COLO668 (cell line): ENCODE data around the gene APBA3.
A peak's percentile ranks its signal among the peaks of the same experiment; 100 is the strongest.

Experiments
- DNase-seq: peaks from one replicate; lab custom pipeline; 2025; ENCODE audit not compliant: unreplicated experiment; lab: John Stamatoyannopoulos, UW

The APBA3 gene

DNA sequence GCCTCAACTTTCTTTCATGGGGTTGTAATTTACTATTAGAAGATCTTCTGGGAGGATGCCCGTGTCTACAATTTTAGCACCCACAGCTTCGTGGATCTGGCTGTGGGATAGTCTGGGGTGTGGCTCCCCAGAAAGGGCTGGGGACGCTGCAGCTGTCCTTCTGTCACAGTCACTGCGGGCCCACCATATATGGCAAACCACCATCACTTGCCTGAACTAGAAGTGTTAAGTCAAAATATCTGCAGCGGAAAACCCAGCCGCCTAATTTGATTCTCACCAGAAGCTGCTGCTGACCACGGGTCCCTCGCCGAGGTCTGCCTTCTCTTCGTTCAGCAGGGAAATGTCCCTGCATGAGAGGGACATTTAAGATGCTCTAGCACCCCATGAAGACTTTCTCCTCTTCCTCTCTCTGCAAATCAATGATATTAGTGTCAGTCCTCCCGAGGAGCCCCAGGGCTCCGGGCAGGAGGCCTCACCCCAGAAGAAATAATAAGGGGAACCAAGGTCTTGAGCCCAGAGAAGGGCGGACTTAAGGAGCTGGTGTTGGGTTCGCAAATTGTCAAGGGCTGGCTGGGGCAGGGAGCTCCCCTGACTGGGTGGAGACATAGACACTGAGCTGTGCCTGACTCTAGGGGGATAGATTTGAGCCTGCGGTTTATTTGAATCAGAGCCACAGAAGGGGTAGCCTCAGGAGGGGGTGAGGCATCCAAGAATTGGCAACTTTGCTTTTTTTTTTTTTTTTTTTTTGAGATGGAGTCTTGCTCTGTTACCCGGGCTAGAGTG lies 27.7 kb upstream of the APBA3 start:
- no peak for DNase-seq

DNA sequence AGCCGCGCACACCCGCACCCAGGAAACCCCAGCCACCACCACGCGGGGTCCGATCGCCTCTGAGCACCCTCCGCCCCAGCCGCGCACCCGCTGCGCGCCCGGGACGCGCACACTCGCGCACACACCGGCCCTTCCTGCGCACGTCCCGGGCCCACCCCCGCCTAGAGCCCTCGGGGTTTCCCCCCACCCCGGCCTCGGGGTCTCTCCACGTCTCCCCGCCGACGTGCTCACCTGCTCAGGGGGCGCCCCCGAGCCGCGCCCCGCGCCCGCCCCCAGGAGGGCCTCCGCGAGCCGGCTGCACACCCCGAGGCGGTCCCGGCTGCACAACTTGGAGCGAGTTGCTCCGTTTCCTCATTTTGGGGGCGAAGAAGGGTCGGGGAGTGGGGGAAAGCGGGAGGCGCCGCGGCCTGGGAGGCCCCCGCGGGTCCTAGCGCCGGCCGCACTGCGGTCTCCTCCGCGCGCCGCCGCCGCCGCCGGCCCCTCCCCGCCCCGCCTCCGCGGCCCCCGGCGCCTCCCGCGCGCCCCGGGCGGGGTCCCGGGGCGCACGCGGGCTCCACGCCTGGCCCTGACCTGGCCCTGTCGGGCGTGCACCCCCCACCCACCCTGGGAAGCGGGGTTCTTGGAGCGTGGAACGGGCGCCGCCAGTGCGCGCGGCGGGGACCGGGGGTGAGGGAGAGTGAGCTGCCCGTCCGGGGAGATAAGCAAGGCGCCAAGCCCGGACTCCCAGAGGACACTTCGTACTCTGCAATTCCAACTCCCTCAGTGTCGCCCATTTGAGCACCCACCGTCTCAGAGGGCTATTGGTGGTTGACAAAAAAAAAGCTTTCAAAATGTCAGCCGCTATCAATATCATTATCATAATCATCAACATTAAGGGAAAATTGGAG lies 24.7 kb upstream of the APBA3 start, which contains the start of gene MATK:
Gene MATK, minus strand, starts transcription at position 444 of the 887 bp plus-strand sequence. CDS start 1,246 bp downstream, outside the sequence.
- no peak for DNase-seq

DNA sequence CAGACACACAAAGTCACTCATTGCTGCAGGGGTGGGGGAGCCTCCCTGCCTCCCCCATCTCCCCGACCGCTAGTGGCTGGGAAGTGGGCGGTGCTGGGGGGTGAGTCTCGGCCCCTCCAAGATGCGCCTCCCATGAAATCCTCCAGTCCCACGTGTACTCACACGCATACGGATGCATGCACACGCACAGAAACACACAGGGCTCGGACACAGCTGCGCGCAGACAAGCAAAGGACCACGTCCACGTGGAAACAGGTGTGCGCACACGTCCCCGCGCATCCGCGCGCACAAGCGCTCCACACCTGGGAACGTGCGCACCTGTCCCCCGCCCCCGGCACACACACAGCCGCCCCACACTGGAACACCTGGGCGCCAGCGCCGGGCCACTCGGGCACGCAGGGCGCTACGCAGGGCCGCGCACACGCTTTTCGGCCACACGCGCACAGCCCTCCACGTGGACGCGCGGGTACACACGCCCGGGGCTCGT lies 24.0 kb upstream of the APBA3 start:
- peak; percentile 8 for DNase-seq

DNA sequence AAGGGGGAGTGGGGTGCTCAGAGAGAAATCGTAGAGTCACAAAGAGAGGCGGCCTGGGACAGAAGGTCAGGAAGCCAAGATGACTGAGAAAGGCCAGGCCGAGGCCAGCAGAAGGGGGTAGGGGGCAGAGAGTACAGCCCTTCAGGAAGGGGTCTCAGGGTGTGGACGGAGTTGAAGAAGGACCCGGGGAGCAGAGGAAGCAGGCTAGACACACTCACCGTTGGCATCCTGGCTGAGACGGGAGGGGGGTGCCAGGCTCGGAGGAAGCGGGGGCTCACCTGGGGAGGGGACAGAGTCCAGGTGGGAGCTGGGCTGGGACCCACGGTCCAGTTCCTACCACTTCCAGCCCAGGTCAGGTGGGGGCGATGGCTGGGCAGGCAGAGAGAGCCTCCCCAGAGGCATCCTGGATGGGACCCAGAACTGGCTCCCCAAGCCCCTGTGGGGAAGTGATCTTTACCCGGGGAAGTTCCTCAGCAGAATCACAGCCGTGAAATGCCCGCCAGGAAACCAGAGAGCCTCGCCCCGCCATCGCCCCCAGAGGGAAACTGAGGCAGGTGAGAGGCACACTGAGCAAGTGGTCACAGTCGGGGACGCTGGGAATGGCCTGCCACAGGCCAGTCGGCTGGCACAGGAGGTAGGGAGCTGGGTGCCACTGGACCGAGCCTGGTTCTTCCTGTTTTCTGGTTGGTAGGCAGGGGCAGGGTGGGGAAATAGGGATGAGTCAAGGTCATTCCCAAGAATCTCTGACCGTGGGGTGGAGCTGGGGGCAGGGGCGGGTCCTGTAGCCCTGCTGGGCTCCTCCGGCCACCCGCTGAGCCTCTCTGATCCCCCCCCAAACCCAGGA lies 23.3 kb upstream of the APBA3 start:
- no peak for DNase-seq

DNA sequence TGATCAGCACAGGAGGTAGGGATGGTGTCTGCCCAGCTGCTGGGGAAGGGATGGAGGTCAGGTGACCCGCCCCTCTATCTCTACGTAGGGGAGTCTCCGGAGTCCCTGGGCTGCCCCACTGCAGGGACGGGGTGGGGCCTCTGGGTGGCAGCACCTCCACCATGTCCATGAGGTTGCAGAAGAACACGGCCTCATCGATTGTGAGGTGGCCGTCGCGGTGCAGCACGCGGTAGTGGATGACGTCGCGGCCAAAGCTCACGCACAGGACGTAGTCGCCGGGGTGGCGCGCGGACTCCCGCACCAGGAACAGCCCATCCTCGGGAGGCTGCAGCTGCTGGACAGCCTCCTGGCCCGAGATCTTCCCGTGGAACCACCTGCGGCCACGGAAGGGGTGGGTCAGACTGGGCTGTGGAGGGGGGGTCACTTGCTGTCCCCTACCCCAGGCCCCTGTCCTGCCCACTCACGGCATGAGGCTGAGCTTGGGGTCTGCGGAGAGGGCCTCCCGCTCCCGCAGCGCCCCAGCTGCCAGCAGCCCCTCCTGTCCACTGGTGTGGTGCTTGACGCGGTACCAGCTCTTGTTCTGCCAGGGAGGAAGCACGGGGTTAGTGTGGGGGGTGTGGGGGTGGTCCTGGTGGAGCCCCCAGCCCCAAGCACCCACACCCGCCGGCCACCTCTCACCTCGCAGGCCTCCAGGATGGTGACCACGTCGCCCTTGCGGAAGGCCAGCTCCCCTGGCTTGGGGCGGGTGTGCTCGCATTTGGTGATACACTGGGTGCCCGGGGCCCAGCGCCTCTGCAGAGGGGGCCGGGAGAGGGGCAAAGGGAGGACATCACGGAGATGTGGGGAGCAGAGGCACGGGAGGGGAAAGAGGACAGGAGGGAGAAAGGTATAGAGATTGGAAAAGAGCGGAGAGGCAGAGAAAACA lies 22.4 kb upstream of the APBA3 start:
- DNase-seq: peak; percentile 13

DNA sequence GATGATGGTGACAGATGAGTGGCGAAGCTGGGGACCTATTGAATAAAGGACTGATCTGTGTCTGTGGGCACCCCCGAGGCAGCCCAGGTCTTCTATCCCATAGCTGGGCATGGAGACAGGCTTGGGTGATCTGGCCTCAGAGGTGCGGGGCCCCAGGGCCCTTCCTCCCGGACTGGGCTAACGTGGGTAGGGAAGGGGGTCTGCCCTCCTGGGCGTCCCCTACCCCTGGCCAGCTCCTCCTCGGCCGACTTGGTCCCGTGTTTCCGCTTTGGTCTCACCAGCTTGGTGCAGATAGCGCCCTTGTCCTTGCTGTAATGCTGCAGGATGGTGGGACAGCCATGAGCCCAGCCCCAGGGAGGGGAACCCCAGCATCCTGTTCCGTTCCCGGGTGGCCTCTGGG lies 21.4 kb upstream of the APBA3 start:
- no peak for DNase-seq

DNA sequence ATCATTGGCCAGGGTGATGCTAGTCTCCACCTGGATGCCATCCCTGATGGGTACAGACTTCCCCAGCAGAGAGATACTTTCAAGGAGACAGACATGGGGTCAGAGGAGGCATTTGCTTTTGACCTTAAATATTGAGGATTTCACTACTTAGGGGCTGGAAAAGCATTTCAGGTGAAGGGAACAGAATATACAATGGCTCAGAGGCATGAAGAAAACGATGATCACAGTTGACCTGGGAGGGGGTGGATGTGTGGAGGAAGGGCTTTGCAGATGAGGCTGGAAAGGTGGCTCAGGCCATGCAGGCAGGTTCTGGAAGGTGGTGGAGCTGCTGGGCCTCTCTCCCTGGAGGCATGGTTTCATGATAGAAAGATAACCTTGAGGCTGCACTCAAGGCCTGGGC lies 20.8 kb upstream of the APBA3 start:
- no peak for DNase-seq

DNA sequence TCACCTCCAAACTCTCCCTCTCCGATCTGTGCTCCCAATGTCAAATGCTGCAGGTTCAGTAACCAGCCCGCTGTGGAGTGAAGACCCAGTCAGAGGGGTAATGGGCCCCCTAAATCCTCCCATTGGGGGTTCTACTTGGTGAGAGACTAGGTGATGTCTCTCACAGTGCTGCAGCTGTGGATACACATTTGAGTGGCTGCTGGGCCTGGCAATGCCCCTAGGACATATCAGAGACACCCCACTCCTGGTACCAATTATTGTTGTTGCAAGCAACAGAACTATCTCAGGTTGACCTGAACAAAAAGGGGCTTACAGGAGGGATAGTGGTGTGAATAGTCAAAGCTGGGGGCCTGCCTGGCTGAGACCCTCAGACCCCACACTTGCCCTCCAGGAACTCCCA lies 20.1 kb upstream of the APBA3 start:
- DNase-seq: no peak

DNA sequence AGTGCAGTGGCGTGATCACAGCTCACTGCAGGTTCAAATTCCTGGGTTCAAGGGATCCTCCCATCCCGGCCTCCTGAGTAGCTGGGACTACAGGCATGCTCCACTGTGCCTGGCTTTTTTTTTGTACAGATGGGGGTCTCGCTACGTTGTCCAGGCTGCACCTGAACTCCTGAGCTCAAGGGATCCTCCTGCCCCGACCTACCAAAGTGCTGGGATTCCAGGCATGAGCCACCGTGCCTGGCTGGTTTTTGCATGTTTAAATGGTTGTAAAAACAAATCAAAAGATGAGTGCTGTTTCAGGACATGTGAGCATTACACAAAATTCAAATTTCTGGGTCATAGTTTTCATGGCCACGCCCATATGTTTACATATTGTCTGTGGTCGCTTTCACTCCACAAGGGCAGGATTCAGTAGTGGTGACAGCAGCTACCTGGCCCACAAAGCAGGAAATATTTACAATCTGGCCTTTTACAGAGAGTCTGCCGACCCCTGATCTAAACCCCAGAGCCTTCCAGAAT lies 19.4 kb upstream of the APBA3 start:
- no peak for DNase-seq

DNA sequence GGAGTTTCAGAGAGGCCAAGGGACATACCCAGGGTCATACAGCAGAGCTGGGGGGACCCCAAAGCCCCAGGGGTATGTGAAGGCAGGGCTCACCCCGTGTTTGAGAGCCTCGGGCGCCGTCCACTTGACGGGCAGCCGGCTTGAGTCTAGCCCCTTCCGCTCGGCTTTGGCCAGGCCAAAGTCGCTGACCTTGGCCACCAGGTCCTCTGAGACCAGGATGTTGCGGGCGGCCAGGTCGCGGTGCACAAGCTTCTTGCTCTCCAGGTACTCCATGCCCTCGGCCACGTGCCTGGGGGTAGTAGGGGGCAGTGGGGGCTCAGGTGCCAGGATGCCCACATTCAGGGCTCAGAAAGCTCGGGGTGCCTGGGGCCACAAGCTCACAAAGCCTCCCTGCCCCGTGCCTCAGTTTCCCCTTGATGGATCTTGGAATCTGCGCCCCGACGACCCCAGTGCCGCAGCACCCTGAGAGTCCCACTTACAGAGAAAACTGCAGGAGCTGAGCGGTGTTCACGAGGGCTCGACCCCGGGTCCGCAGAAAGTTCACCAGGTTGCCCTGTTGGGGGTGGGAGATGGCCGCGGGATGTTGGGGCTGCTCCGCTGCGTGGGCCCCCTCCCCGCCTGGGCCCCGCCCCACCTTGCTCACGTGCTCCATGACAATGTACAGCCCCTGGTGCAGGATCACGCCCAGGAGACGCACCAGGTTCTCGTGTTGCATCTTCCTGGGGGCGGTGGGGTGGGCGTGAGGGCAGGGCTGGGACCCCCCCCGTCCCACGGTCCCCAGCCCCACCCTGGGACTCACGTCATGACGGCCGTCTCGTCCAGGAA lies 17.6 kb upstream of the APBA3 start:
- DNase-seq: no peak

DNA sequence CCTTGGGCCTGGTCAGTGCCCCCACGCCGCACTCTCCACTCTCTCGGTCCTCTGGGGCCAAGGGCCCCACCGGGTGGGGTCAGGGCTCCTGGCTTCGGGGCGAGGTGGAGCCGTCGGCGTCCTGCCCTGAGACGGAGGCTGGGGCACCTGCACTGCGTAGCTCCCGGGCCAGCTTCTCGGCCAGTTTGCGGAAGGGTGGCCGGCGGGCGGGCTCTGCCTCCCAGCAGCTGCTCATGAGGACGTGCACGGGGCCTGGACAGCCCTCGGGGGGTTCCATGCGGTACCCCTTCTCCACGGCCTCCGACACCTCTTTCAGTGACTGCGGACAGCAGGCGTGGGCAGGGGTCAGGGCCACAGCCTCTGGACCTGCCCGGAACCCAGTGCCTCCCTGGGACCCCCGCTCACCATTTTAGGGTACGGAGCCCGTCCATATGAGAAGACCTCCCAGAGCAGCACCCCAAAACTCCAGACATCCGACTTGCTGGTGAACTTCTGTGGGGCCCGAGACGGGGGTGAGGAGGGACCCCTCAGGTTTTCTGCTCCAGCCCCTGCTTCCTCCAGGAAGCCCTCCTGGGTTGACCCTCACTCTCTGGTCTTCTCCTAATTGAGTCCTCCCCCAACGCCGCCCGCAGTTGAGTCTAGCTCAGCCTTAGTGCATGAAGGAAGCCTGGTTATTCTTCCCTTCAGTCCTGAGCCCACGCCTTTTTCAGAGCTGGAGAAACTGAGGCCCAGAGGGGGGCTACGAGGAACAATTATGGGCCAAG lies 16.8 kb upstream of the APBA3 start:
- no peak for DNase-seq

DNA sequence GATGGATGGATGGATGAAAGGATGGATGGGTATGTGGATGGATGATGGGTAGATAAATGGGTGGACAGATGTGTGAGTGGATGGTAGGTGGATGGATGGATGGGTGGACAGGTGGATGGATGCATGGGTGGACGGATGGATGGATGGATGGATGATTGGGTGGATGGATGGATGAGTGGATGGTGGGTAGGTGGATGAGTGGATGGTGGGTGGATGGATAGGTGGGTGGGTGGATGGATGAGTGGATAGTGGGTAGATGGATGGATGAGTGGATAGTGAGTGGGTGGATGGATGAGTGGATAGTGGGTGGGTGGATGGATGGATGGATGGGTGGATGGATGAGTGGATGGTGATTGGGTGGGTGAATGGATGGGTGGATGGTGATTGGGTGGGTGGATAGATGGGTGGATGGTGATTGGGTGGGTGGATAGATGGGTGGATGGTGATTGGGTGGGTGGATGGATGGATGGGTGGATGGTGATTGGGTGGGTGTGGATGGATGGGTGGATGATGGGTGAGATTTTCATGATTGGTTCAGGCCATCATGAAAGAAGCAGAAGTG lies 15.1 kb upstream of the APBA3 start:
- DNase-seq: no peak

DNA sequence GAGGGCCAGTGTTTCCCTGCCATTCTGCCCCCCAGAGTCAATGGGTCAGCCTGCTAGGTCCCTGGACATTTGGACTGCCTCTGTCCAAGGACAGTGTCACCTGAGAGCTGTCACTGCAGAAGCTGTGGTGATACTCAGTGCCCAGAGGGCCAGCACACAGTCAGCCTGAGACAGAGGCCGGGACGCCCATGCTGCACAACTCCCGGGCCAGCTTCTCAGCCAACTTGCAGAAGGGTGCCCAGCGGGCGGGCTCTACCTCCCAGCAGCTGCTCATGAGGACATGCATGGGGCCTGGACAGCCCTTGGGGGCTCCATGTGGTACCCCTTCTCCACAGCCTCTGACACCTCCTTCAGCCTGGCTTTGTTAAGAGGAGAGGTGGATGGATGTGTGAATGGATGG lies 14.3 kb upstream of the APBA3 start:
- no peak for DNase-seq

DNA sequence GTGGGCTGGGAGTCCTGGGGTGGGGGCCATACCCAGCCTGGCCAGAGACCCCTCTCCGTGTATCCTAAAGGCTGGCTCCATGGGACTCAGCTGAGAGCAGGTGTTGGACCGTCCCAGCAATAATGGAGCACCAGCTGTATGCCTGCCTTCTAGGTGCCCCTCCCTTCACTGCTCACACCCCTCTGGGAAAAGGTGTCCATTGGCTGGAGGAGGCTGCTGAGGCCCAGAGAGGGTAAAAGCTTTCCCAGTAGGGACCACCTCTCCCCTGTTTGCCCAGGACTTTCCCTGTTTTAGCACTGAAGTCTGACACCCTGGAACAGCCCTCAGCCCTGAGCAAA lies 13.9 kb upstream of the APBA3 start:
- DNase-seq: no peak

DNA sequence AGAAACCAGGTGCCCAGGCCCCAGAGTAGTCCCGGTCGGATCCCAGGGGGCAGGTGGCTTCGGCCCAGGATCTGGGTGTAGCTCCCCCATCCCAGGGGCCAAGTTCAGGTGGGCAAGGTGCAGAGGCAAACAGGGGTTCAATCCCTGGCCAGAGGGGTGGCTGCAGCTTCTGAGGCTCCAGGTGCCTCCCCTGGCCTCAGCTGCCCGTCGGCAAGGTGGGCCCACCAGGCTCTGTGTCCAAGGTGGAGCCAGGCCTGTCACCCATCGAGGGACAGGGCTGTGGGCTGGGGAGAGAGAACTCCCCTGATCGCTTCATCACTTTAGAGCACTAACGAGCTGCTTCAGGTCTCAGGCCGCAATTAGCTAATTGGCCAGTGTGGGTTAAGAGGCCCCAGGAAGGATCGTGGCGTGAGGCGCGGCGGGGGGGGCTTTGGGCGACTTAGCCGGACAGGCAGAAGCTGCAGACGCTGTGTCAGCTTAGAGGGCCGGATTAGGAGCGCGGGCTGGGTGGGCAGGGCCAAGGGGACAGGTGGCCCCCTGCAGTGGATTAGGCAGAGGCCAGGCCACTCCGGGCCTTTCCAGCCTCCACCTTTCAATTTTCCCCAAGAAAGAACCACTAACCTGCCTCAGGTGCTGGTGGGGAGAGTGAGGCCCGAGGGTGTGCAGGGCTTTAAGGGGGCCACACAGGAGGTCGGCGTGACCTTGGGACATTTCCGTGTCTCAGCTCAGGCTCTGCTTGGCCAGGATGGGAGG lies 13.3 kb upstream of the APBA3 start:
- DNase-seq: no peak

DNA sequence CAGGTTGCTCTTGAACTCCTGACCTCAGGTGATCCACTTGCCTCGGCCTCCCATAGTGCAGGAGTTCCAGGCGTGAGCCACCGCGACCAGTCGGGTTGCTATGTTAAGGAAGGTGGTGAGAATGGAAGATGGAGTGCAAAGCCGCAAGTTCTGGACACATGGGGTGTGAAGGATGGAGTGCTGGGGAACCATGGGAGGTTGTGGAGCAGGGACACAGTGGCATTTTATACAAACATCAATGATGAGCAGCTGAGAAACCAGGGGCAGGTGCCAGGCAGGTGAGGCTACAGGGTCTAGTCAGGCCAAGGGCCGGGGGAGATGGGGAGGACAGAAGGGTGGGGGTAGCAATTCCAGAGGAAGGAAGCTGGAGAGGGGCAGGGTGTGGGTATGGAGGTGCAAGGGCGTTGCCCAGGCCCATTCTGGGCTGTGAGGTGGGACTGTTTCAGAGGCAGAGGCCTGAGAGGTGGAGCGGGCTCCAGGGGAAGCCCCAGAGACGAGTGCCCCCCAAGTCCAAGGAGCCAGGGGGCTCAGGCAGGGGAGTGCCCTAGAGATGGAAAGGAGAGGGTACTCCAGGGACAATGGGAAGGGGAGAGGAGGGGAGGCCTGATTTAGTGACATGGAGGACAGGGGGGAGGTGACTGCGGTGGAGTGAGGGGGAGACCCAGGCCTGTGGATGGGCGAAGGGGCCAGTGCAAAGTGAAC lies 12.5 kb upstream of the APBA3 start:
- no peak for DNase-seq
